Daoy (cell line): Measurements from ENCODE around the gene CTBP2. TPM values are rescaled to one million over a fixed set of nuclear protein-coding genes. Genes with fewer than 3 reads are reported as not detected.

Experiments used
- DNase-seq: peaks from one replicate; pipeline ENCODE4 v3.0.0-alpha.2; 2015; ENCODE audit warnings: low read depth
- total RNA-seq: library from RNA; depleted of rRNA; stranded (reverse); fragments of >200 nt; shearing (Covaris generic); gene quantifications from 2 replicates; pipeline ENCODE4 v1.2.3, GENCODE V29; 2014

The CTBP2 gene
- total RNA-seq, 1 experiment from 2014 or later, result 48.0 TPM

DNA sequence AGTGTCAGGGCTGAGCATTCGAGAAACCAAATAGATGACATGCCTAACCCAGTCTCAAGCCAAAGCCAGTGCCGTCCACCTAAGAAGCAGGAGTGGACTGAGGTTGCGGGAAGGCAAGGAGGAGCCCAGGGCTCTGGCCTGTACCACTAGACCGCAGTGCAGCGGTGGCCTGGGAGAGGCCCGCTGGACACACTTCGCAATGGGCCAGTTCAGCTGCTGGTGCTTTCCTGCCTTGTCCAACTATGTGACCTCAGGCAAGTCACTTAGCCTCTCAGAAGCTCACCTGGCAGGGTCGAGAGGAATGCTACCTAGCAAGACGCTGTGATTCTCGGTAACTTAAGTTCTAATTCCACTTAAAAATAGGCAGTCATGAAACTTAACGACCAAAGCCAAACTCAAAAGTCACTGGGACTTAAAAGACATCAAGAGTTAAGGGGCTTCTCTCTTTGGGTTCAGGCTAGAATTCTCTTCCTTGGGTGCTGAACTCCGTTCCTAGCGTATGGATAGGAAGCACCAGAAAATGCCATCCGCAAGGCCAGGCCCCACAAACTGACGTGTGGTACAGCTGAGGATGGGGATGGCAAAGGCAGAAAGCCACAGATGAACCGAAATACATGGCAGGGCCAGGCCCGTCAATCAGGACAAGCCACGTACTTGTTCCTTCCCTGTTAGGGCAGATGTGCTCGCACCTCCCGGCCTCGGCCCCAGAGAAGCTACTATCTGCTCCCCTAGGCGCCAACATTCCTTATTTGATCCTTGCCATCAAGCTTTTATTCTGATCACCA lies 34.2 kb downstream of the CTBP2 start:
- no peak for DNase-seq

DNA sequence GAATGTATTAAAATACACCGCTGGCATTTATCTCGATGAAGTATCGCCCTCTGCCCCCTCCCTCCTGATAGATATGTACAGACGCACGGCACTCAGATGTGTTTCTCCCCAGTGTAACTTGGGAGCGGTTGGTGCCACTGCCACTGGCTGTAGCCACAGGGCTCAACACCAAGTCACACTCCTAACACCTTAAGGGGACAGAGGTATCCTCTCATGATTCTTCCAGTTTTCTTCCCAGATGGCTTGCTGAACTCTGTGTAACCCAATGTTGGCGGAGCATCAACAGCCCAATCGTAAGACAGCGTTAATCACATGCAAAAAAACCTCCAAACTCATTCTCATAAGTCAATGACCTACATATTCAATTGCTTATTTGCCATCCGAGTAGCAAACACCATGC lies 35.5 kb downstream of the CTBP2 start:
- DNase-seq, result no peak

DNA sequence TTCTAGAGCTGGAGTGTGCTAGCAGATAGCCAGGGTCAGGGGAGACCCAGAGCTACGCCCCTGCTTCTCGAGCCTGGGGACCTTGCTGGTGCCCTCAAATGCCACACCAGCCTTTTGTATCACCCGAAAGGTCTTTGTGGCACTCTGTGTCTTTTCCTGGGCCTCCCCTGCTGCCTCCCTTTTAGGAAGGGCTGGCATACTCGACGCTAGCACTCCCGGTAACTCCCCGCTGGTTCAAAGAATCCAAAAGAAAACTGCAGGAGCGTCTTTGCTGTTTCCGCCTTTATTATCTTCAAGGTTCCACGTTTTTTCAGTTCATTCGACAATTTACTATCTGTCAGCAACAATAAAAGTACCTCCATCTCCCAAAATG lies 36.3 kb downstream of the CTBP2 start:
- DNase-seq, result no peak

DNA sequence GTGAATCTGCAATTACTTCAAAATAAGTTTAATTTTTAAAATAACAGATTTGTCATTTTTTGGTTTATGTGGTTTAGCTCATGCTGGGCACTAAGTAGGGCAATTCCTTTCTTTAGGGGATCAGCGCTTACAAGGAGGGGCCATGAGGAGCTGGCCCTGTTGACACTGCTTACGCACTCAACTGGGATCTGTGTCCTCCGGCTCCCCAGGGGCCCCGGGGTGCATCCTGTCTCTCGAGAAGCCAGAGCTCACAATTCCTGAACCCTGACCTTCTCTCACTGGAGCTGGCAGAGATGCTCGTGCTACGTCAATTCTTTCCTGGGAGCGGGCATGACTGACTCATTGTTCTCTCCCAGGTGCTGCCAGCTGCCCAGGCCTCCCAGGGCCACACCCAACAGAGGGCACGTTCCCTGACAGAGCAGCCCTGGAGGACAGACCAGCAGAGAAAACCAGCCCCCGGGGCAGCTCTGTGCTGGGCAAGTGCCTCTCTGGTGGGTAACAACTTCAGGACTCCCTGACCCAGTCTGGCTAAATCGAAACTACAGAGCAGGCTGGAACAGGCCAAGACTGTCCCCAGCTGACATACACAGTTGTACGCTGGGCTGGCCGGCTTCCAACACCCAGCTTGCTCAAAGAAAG lies 36.8 kb downstream of the CTBP2 start:
- peak; percentile 77 for DNase-seq

DNA sequence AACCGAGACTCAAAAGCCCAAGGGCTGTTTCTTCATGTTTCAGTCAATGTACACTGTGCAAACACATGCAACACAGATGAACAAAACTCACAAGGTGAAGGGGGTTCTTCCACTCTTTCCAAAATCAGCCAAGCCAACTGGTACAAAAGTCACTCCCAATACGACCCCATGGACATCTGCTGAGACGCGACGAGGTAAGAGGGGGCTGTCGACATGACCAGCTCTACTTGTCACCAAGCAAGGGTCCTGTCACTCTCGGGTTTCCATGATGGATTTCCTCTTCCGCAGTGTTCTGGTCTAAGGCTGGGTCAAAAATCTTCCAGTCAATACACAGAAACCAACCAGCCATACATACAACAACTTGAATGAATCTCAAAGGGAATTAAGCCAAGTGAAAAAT lies 37.8 kb downstream of the CTBP2 start:
- no peak for DNase-seq

DNA sequence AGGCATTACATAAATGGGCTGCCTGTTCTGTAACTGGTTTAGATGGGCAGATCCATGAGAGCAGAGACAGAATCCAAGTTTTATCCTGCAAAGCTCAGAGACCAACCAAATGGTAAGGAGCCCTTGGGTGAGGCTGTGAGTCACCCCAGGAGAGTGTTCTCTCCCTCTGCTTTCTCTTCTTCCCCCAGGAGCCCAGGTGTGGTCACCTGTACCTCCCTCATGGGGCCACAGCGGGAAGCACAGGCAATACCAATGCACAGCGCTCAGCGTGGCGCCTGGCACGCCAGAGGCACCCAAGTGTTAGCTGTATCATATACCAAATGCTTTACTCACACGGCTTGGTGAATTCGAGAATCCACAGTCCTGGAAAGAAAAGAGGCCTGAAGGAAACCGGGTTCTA lies 39.4 kb downstream of the CTBP2 start:
- DNase-seq, result no peak

DNA sequence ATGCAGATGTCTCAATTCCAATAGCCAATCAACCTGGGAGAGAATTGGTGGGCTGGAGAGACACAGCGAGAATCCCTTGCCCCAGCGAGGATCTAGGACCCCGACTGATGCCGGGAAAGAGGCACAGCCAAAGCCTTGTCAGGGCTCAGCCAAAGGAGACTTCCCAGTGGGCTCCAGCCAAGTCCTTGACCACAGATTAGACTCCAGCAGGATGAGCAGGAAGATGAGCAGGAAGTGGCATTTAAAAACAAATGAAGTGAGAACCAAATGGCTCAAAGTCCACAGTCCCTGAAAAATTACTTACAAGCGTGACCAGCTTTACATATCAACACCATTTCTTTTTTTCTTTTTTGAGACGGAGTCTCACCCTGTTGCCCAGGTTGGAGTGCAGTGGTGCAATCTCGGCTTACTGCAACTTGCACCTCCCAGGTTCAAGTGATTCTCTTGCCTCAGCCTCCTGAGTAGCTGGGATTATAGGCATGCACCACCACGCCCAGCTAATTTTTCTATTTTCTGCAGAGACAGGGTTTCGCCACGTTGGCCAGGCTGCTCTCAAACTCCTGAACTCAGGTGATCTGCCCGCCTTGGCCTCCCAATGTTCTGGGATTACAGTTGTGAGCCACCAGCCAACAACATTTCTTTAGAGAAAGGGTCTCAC lies 40.2 kb downstream of the CTBP2 start:
- peak; percentile 8 for DNase-seq

DNA sequence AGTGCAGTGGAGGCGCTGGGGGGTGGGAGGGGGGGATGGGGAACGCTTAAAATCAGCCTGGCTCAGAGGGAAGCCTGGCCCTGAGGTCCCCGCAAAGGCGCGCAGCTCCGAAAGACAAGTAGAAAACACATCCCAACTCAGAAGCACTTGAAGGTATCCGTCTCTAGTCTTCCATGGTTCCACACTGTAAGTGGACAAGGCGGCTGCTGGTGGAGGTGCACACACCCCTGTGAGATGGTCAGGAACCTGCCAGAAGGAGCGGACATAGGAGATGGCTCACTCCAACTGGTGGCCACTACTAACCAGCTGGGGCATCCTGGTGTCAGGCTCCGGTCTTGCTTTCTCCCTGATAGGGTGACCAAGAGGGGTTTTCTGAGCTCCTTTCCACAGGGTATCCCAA lies 41.7 kb downstream of the CTBP2 start:
- no peak for DNase-seq

DNA sequence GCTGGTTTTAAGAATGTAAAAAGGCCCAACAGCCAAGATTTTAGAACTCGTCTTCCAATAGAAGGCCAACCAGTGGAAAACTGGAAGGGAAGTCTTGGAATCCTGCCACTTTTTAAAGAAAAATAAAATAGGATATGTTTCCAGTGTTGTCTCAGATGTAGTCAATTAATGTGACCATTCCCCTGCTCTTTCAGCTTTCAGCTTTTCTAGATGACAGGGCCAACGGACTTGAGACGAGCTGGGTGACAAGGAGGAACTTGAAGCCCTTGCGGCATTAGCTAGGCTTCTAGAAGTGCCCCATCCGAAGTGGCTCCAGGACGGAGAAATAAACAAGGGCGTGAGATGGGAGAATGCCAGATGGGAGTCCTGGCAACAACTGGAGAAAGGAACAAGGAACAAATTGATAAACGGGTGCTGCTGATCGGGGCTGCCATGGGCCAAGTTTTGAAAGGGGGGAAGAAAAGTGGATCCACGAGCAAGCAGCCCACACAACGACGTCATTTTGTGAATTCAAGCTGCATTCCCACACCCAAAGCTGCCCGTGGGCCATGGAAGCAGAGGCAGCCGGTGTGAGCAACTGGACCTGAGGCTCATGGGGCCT lies 42.3 kb downstream of the CTBP2 start:
- no peak for DNase-seq

DNA sequence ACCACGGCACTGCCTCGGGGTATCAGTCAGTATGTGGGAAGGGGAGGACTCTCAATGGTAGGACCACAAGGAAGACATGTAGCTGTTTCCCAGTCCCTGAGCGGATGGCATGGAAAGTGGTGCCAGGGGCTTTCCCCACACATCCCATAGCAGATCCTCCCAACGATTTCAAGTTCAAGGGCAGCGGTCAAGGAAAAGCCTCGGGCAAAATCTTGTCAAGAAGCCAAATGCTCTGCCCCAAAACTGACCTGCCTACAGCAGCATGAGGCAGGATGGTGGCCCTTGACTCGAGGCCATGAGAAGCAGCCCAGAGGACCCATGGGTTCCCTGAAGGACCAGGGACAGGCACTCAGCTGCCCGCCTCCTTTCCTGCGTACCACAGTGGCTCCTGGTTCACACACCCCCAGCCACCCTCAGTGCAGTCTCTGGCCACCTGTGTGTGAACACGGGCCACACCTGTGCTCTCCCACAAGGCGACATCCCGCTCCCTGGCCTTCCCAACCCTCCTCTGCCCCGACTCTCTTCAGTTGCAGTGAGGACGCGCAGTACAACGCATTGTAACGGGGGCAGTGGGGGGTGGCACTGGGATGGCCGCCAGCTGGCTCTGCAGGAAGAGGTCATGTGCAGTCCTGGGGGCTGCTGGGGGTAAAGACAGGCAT lies 43.6 kb downstream of the CTBP2 start:
- DNase-seq, result no peak

DNA sequence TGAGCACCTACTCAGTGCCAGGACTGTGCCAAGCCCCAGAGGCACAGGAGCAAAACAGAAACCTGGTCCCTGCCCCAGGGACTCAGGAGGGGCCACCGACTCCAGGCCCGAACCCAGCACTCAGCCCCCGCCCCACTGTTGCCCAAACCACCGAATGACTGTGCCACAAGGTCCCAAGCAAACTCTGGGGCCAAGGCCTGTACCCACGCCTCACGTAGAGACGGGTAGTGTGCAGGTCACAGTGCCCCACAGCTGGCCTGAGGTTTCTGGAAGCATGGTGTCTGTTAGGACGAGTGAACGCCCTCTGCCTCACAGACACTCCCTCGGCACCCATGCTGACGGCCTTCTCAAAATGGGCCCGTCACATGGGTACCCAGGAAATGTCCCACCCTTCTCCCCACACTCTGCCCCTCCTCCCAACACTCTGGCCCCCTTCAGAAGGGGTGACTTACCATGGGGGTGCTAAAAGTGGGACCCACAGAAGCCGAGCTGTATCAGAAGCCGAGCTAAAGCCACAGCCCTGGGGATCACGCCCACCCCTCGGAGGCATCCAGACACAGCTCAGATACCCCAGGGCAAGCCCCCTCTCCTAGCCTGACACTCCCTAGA lies 44.2 kb downstream of the CTBP2 start:
- no peak for DNase-seq

DNA sequence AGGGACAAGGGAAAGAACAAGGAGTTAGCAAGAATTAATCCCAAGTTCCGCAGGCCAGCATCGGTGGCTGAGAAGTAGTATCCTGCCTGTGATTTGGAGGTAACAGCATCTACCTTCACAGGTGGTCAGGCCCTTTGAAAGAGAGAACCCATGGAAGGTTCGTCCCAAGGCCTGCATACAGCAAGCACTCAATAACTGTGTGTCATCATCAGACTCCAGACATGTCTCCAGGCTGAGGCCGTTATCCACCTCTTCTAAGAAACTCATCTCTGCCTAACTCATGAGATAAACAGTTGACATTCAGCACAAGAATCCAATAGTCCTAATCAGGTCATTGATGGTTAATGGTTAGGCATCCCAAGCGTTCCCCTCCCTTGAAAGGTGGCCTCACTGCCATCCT lies 45.0 kb downstream of the CTBP2 start:
- DNase-seq, result no peak

DNA sequence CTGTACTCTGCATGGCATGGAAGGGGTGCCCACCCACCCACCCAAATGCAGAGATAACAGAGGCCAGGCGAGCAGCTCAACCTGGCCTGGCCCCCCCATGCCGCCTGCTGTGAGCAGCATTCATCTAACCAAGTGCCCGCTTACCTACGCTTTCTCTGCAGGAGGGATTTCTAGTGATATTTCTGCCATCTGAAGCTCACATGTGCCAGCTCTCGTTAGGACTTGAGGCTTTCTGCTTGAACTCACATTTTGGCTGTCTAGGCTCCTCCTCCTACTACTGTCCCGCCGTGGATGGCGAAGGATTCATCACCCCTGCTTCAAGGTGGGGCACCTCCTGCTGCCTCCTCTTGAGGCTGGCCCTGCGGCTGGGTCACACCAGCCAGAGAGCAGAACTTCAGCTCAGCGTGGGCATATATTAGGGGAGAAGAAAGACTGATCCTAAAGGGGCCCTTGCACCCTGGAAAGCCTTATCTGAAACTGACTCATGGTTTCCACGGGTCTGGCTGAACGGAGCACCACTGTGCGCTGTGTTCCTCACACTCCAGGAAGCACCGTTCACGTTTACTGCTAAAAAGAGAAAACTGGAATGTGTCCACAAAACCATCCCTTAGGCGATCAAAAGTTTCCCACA lies 45.5 kb downstream of the CTBP2 start:
- DNase-seq, result no peak

DNA sequence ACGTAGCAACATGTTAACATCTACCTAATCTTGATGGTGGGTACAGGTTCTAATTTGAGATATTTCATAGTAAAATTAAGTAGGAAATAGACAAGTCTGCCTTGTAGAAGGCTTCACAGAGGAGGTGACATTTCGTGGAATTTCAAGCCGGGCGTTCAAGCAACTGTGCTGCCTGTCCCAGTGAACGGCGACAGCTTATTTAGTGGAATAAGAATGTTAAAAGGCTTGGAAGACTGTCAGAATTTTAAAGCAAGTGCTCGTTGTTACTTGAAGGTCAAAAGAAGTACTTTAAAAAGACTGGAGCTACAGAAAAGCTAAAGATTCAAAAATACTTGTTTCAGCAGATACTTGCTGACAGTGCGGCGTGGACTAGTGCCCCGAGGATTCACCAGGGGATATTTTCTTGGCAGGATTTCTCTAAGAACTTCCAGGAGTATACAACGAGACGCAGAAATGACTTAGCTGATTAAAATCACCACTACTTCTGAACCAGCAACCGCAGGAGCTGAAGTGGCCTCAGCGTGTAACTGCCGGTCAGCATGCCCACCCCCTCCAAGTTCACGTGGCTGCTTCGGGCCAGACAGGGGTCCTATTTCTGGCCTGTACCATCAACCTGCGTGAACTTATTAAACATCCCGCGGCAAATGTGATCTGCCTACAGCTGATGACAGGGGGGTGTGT lies 46.5 kb downstream of the CTBP2 start:
- no peak for DNase-seq

DNA sequence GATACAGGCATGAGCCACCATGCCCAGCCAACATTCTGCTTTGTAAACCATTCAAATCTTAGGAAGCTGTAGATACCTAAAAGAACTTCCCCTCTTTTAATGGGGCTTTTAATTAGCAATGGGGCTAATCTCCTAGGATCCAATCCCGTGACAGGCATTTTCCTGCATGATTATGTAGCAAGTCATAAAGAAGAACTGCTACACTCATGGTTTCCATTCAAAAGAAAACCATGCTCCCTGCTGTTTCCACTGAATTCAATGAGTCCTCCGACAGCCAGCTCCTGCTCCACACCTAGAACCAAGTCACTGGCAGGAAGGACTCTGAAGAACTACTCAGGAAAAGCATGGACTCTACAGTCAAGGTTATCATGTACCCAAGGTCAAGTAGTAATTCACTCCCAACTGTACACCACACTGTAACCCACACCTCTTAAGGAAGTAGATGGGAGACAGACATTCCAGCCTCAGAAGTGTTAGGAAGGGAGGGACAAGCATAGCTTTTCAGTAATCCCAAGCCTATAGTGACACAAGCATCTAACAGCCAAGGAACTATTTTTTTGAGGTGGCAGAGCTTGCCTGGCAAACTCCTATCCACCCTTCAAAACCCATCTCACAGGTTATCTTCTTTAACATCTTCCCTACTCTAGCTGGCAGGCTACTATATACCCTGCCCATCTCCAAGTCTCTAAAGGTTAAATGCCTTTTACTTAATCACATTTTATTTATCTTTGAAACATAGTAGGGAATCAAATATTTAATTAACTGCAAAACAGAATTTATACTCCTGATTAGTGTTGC lies 47.5 kb downstream of the CTBP2 start:
- DNase-seq, result no peak

DNA sequence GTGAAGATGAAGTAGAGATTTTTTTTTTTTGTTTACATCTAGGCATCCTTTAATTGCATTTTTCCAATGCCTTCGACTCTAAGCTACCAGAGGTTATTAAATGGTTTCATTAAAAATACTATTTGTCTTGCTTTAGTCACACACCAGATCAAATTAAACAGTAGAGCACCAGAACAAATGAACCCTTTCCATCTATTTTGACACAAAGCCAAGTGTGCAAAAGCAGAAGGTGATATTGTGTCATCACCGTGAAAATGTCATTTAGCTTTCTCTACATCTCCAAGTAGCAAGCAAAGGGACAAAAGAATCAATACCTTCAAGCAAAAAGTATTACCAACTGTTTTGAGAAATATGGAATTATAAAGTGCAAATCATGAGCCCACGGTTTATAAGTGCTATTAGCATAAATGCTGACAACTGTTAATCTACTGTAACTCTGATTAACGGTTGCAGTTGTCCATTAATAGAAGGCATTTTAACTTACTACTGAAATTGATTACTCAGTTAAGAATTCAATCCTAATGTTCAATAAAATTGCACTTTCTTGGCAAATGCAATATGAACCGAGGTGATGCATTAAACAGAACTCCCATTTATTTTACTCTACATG lies 49.1 kb downstream of the CTBP2 start:
- DNase-seq, result no peak

DNA sequence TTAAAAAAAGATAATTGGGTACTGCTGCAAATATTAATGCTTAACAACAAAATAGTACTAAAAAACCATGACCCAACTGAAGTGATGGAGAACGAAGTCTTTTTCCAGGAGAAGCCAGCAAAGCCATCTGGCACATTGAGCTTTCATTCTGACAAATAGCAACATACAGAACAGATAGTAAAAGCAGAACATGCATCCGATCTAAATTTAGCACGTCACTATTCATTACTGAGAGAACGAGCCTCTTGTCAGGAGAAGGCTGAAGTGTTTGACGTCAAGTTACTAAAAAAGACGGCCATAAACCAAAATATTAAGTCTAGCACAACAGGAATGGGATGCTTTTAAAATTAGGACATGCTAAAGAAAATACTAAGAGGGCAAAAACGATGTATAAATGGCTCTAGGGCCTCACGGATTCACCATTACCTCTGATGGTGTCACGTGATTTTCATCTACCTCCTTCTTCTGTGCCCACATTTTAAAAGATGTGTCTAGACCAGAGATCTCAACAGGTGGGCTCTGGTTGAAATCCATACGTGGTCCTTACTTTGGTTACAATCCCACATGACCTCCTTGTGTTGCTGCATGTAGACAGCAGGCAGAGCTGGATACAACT lies 52.3 kb downstream of the CTBP2 start:
- DNase-seq, result no peak

DNA sequence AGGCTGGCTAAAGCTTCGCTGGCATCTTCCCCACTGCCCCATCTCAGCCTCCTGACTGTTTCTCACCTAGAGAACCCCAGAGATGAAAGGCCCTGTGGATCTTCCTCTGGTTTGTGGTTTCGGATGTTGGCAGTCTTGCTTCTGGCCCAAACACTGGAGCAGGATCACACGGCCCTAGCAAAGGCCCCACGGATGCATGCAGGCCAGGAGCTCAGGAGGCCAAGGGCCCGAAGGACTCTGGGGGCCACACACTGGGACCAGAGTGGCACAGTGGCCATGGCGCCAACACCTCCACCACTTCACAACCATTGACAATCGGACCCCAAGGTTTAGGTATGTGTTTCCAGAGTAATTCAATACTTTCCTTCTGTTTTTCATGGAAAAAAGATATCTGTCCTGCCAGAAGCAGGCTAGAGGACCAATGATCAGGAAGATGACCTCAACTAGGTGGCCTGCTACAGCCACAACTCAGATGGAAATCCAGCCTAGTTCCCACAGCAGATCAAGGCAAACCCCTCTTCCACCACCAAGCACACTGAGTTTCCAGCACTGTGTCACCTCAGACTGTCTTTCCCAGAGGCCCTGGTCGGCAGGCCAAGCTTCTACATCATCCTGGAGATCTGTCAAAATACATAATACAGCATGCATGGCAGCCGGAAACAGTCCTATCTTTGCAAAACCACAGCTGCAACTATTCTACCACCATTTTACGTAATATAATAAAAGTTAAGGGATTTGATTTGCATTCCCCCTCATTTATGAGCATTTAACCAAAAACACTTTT lies 53.0 kb downstream of the CTBP2 start:
- DNase-seq, result no peak
